Calu3 (cell line): ENCODE results near the gene GNPTG. TPM values are rescaled to one million over a fixed set of nuclear protein-coding genes. Genes with fewer than 3 reads are reported as not detected.
A peak's percentile ranks its signal among the peaks of the same experiment; 100 is the strongest.

ENCODE experiments used
- BruUV-seq: library from RNA; stranded (reverse); fragments of 400-500 nt; replicated peaks from 2 replicates; lab custom pipeline; 2021; lab: Mats Ljungman, UMichigan
- CTCF ChIA-PET: fragments of 300-600 bp; sonication (Branson Sonifier 250); formaldehyde crosslinking; loops from one replicate; lab custom pipeline; 2022; ENCODE audit warnings: antibody characterized with exemption; lab: Charles Lee
- DNase-seq: peaks from one replicate; pipeline ENCODE4 v3.0.0; 2022
- H3K27ac Mint-ChIP-seq: one replicate; pipeline ENCODE4 v1.8.0; 2022; ENCODE audit warnings: mixed read lengths; ENCODE audit not compliant: unreplicated experiment
- H3K27me3 Mint-ChIP-seq: one replicate; pipeline ENCODE4 v1.8.0; 2022; ENCODE audit warnings: mixed read lengths; ENCODE audit not compliant: unreplicated experiment
- H3K36me3 Mint-ChIP-seq: one replicate; pipeline ENCODE4 v1.8.0; 2022; ENCODE audit warnings: mild to moderate bottlenecking, moderate library complexity, mixed read lengths; ENCODE audit not compliant: insufficient read depth, unreplicated experiment
- H3K4me1 Mint-ChIP-seq: one replicate; pipeline ENCODE4 v1.8.0; 2022; ENCODE audit warnings: mild to moderate bottlenecking, low read depth, mixed read lengths; ENCODE audit not compliant: unreplicated experiment
- H3K4me3 Mint-ChIP-seq: one replicate; pipeline ENCODE4 v1.8.0; 2022; ENCODE audit warnings: mild to moderate bottlenecking, low read depth, moderate library complexity, mixed read lengths; ENCODE audit not compliant: unreplicated experiment
- H3K9me3 Mint-ChIP-seq: one replicate; pipeline ENCODE4 v1.8.0; 2022; ENCODE audit warnings: low read depth, mixed read lengths; ENCODE audit not compliant: unreplicated experiment
- intact Hi-C: fragments of 100-400 bp; cut with micrococcal nuclease; formaldehyde crosslinking; loops from one replicate; pipeline ENCODE4 v1.10.0; 2022; ENCODE audit not compliant: unreplicated experiment
- total RNA-seq: library from RNA; stranded (reverse); gene quantifications from 2 replicates; pipeline ENCODE4 v1.2.3, GENCODE V29; 2022
- TF ChIP-seq, protein P1 (sequence below): fragments of 200-600 bp; IDR thresholded peaks from one replicate; pipeline ENCODE4 v1.8.0; 2022; ENCODE audit warnings: antibody characterized with exemption; ENCODE audit not compliant: unreplicated experiment

The GNPTG gene
- total RNA-seq, 1 experiment from 2014 or later, result 63.9 TPM

DNA sequence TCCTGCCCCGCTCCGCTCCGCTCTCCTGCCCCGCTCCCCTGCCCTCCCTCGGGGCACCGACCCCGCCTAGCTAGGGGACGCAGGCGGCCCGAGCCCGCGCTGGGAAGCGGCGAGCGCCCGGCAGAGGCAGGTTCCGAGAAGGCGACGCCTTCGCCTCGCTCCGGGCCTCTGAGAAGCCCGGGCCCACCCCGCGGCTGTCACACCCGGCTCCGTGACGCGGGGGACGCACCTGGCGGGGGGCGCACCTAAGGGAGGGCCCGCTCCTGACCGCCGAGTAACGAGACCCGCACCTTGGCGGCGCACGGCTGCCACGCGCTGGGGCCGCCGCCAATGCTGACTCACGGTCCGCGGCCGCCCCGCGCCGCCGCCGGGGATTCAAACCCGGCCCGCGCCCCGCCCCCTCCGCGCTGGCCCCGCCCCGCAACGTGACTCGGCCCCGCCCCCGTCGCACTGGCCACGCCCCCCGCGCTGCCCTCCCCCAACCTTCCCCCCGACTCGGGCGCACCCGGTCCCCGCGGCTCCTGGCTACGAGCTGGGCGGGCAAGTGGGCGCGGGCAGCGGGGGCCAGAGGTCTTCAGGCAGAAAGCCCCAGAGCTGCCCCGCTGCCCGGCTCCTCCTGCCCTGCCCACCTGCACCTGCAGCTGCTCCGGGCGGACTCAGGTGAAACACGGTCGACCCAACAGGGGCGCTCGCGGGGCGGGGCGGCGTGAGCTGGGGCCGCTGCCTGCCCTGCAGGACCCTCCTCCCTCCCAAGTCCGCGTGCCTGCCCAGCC, 27.8 kb downstream of the GNPTG start:
- H3K27me3 Mint-ChIP-seq, result no peaks in the 10 kb centered on the region
- intact Hi-C loops, result no loop called here
- no peaks in the 10 kb centered on the region for H3K9me3 Mint-ChIP-seq
- peaks cover 26% of the 10 kb centered on the region for H3K36me3 Mint-ChIP-seq
- BruUV-seq, result no TSS peak
- peak; percentile 76 for DNase-seq
- peak overlapping the region; percentile 82 for H3K27ac Mint-ChIP-seq
- TF ChIP-seq, protein P1, sequence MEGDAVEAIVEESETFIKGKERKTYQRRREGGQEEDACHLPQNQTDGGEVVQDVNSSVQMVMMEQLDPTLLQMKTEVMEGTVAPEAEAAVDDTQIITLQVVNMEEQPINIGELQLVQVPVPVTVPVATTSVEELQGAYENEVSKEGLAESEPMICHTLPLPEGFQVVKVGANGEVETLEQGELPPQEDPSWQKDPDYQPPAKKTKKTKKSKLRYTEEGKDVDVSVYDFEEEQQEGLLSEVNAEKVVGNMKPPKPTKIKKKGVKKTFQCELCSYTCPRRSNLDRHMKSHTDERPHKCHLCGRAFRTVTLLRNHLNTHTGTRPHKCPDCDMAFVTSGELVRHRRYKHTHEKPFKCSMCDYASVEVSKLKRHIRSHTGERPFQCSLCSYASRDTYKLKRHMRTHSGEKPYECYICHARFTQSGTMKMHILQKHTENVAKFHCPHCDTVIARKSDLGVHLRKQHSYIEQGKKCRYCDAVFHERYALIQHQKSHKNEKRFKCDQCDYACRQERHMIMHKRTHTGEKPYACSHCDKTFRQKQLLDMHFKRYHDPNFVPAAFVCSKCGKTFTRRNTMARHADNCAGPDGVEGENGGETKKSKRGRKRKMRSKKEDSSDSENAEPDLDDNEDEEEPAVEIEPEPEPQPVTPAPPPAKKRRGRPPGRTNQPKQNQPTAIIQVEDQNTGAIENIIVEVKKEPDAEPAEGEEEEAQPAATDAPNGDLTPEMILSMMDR, result no peak
- CTCF ChIA-PET, result interaction anchor here (0.6 to 1.7 kb wide), 4 partner anchors 14 to 242 kb away, joined by 3 to 5 read pairs (median 4); no protein-coding TSS in a partner anchor
- peaks cover 16% of the 10 kb centered on the region for H3K4me1 Mint-ChIP-seq
- H3K4me3 Mint-ChIP-seq, result peak overlapping the region; percentile 73

DNA sequence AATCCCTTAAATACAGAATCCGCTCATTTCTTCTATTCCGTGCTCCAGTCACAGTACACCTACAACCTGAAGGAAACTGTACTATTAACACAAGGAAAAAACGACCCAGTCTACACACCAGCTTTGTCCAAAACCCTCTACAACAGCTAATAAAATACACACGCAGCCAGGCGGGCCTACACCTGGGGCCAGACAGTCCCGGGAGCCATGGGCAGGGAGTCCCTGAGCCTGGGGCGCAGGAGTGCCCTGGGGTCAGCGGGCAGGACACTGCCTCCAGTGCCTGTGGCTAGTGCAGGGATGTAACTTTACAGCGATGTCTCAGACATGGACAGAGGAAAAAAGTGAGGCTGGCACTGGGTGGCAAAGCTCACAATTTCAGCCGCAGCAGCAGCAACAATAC, 28.5 kb downstream of the GNPTG start:
- no TSS peak for BruUV-seq
- Mint-ChIP-seq H3K4me1 (peaks cover 16% of the 10 kb centered on the region), H3K27me3 (no peaks in the 10 kb centered on the region), H3K36me3 (peaks cover 24% of the 10 kb centered on the region), H3K9me3 (no peaks in the 10 kb centered on the region), H3K27ac (peak overlapping the region; percentile 82), H3K4me3 (peak overlapping the region; percentile 73)
- TF ChIP-seq, protein P1, result no peak
- CTCF ChIA-PET, result interaction anchor here (0.6 to 1.2 kb wide), 4 partner anchors 26 to 242 kb away, joined by 3 to 5 read pairs (median 4); no protein-coding TSS in a partner anchor
- no peak for DNase-seq
- intact Hi-C loops, result no loop called here

DNA sequence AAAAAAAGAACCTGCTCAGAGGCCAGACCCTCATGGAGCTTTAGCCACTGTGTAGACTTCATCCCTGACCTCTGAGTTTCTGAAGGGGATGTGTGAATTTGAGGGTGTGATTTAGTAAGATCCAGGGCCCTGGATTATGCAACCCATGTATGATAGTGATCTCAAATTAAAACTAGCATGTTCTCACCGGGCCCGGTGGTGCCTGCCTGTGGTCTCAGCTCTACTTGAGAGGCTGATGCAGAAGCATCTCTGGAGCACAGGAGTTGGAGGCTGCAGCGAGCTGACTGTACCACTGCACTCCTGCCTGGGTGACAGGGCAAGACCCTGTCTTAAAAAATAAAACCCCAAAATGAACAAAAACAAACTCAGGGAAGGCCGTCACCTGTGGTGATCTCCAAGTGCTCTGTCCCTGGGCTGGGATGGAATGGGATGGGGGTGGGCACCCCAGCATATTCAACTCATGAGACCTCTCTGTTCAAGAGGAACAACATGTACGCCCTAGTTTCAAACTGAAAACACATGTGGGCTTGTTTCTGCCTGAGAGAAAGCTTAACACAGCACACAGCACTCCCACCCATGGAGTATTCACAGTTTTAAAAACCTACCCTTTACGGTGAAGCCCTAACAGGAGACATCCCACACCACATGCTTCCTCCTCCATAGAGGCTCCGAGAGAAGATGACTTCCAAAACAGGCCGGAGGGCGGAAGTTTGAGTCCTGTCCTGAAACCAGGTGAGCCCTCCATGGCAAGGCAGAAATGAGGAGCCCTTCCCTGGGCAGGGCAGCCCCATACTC, 30.1 kb downstream of the GNPTG start:
- Mint-ChIP-seq H3K4me3 (no peak overlapping the region), H3K4me1 (peaks cover 16% of the 10 kb centered on the region), H3K9me3 (no peaks in the 10 kb centered on the region), H3K27me3 (no peaks in the 10 kb centered on the region), H3K36me3 (peaks cover 27% of the 10 kb centered on the region), H3K27ac (no peak overlapping the region)
- TF ChIP-seq, protein P1, result no peak
- intact Hi-C loops, result no loop called here
- no TSS peak for BruUV-seq
- DNase-seq, result no peak
- CTCF ChIA-PET, result no interaction called here

DNA sequence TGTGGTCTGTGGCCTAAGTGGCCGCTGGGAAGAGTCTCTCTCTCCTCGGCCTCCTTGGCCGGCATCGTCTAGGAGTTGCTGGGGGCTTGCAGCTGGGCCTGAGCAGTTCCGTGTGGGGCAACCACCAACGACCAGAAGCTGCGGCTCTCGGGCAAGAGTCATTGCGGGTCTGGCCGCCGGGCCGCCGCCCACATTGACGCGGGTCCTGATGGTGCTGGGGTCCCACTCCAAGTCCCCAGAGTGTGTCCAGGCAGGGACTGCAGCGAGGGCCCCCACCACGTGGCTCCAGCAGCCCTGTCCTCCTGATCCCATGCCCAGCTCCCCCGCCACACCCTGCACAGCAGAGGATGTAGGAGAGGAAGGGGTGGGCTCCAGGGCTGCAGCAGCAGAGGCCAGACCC, 31.8 kb downstream of the GNPTG start:
- CTCF ChIA-PET, result no interaction called here
- Mint-ChIP-seq H3K4me3 (no peak overlapping the region), H3K27ac (no peak overlapping the region), H3K36me3 (peaks cover 23% of the 10 kb centered on the region), H3K27me3 (no peaks in the 10 kb centered on the region), H3K4me1 (peaks cover 6% of the 10 kb centered on the region), H3K9me3 (no peaks in the 10 kb centered on the region)
- intact Hi-C loops, result no loop called here
- TF ChIP-seq, protein P1, result no peak
- no TSS peak for BruUV-seq
- DNase-seq, result no peak
